DOHH2 (cell line): ENCODE results near the gene TMCO4.

Experiments used
- CTCF ChIP-seq: fragments of 200-600 bp; sonication (generic); IDR thresholded peaks from one replicate; pipeline ENCODE4 v1.5.1; 2014; ENCODE audit warnings: antibody characterized with exemption, mild to moderate bottlenecking, low read depth, low read length; ENCODE audit not compliant: poor library complexity, severe bottlenecking
- EZH2phosphoT487 ChIP-seq: fragments of 200-600 bp; sonication (generic); IDR thresholded peaks from 2 replicates; pipeline ENCODE4 v1.6.1; 2017; ENCODE audit warnings: borderline replicate concordance, mild to moderate bottlenecking, antibody characterized with exemption, low read length, moderate library complexity, mixed read lengths

- TF ChIP-seq CTCF: peak; percentile 66
- TF ChIP-seq EZH2phosphoT487: no peak
These were observed 11.6 kb upstream of the TMCO4 start for GRCh38 chr1:19811206-19811851.
